ENCODE results near the gene SURF6.

The SURF6 gene

DNA sequence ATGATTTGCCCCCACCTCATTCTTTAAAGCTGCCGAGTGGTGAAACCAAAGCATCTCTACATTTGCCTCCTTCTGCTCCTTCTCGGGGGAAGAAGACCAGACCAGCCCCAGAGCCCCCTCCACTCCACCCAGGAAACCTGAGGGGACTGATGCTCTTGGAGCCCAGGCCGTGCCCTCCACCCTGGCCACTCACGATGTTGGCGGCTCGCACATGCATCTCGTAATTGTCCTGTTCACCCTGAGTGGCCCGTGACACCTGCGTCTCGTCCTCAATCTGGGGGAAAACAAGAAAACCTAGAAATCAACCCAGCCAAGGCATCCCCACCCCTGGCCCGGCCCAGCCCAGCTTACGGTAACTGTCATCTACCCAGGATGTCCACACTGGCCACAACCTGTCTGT lies 9.0 kb upstream of the SURF6 start:
- no peak overlapping the region for H3K4me3 ChIP-seq (ENCODE audit: low read depth, low read length)
- H3K9me3 ChIP-seq (ENCODE audit: control insufficient read depth, insufficient read depth, low read depth, low read length), result no peaks in the 10 kb centered on the region
- H3K27ac ChIP-seq (ENCODE audit: extremely low read depth, low read depth, low read length), result no peak overlapping the region
- H3K4me1 ChIP-seq (ENCODE audit: control insufficient read depth, insufficient read depth, low read length), result no peaks in the 10 kb centered on the region
- peaks cover 3 to 82% of the 10 kb centered on the region in 2 experiments; a peak in 1 of 3 replicates for H3K36me3 ChIP-seq (ENCODE audit: control insufficient read depth in 2 of 2, insufficient read depth in 1 of 2, low read length in 2 of 2)
- no peak for TF ChIP-seq ZNF214 (tag by site-specific recombination; IDR thresholded peaks at IDR 0.05; ENCODE audit: borderline replicate concordance)
- no peak for TF ChIP-seq ZNF558 (tag by site-specific recombination; IDR thresholded peaks at IDR 0.05)
- TF ChIP-seq ZFP37 (tag by site-specific recombination; IDR thresholded peaks at IDR 0.05), result no peak
- no peak for TF ChIP-seq REPIN1 (tag by site-specific recombination; IDR thresholded peaks at IDR 0.05; ENCODE audit: low read depth)
- TF ChIP-seq ZNF23 (tag by site-specific recombination; IDR thresholded peaks at IDR 0.05; ENCODE audit: borderline replicate concordance), result no peak
- no peak for TF ChIP-seq SP3 (tag by site-specific recombination; IDR thresholded peaks at IDR 0.05)
- no peak for TF ChIP-seq ZSCAN5A (tag by site-specific recombination; IDR thresholded peaks at IDR 0.05)
- TF ChIP-seq PRDM10 (tag by site-specific recombination; IDR thresholded peaks at IDR 0.05), result no peak
- no peak for TF ChIP-seq ZNF10 (tag by site-specific recombination; IDR thresholded peaks at IDR 0.05)
- no peak for TF ChIP-seq ZNF202 (tag by site-specific recombination; IDR thresholded peaks at IDR 0.05; ENCODE audit: borderline replicate concordance)
- TF ChIP-seq ZBTB17 (tag by site-specific recombination; IDR thresholded peaks at IDR 0.05), result no peak
- TF ChIP-seq ZNF280D (tag by site-specific recombination; IDR thresholded peaks at IDR 0.05), result no peak
- TF ChIP-seq ZNF670 (tag by site-specific recombination; IDR thresholded peaks at IDR 0.05; ENCODE audit: low read depth), result no peak
- TF ChIP-seq REST (tag by site-specific recombination; IDR thresholded peaks at IDR 0.05), result no peak
- TF ChIP-seq ZNF660 (tag by site-specific recombination; IDR thresholded peaks at IDR 0.05), result no peak
- no peak for TF ChIP-seq HIC1 (tag by site-specific recombination; IDR thresholded peaks at IDR 0.05)
- ChIA-PET CTCF (interaction anchor here (3.1 kb wide), 1 partner anchor 15 kb away, joined by 17 read pairs; no protein-coding TSS in a partner anchor), POLR2A (no interaction called here)
